Upper lobe of left lung (tissue), 4 donors: Measurements from ENCODE around the gene PCSK2.

Experiments used
- CTCF ChIP-seq, 6 experiments: fragments of 450-650 bp in 4 of 6; fragments of 200-600 bp in 2 of 6; sonication (generic) in 2 of 6; IDR thresholded peaks; one replicate each; pipeline ENCODE4 v1.5.1; 2016 to 2019; ENCODE audit warnings: antibody characterized with exemption in 6 of 6
- POLR2A ChIP-seq, 4 donors: fragments of 450-650 bp; IDR thresholded peaks; one replicate each; pipeline ENCODE4 v1.5.1; 2016 to 2017; ENCODE audit warnings: antibody characterized with exemption in 4 of 4, mild to moderate bottlenecking in 2 of 4
- POLR2AphosphoS5 ChIP-seq, 2 donors: sonication (generic); formaldehyde crosslinking; IDR thresholded peaks; one replicate each; pipeline ENCODE4 v1.5.1; 2017; ENCODE audit warnings: antibody characterized with exemption in 2 of 2

GRCh38 chr20:17304774-17305173 lies 77.9 kb downstream of the PCSK2 start:
- no peak for TF ChIP-seq POLR2A (IDR thresholded peaks at IDR 0.05)
- TF ChIP-seq POLR2AphosphoS5 (IDR thresholded peaks at IDR 0.05): no peak
- TF ChIP-seq CTCF (IDR thresholded peaks at IDR 0.05): no peak
